ENCODE results near the gene RBM39.
"Not testable (repeated sequence)": the region's sequence is repeated elsewhere in the genome, so short reads cannot be mapped to it uniquely, and the experiment has no call there.

The RBM39 gene

DNA sequence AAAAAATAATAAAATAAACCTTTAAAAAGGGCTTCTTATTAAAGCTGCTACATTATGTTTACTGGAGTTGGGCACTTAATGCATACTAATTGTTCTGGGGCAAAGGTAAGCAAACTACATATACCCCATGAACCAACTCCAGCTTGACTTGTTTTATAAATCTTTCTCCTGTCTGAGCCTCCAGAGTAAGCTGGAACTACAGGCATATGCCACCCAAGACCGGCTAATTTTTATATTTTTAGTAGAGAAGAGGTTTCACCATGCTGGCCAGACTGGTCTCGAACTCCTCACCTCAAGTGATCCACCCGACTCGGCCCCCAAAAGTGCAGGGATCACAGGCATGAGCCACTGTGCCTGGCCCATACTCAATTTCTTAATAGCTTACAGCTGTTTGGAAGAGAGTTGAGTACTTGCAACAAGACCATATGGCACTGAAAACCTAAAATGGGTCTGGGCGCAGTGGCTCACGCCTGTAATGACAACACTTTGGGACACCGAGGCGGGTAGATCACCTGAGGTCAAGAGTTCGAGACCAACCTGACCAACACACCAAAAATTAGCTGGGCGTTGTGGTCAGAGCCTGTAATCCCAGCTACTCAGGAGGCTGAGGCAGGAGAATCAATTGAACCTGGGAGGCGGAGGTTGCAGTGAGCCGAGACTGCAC is 23.0 kb downstream of the RBM39 start:
- Histone ChIP-seq H4K20me1 (ENCODE audit: insufficient read depth) (peaks cover 36% of the 10 kb centered on the region), H3K4me2 (no peak overlapping the region), H3K9ac (no peak overlapping the region), H2AFZ (ENCODE audit: low read depth) (no peak overlapping the region), H3K27ac (no peak overlapping the region), H3K79me2 (ENCODE audit: insufficient read depth, low read depth) (peaks cover 96% of the 10 kb centered on the region), H3K27me3 (ENCODE audit: insufficient read depth, low read depth) (no peaks in the 10 kb centered on the region), H3K4me3 (IDR thresholded peaks at IDR 0.05; ENCODE audit: insufficient read depth, low read depth, low read length) (no peak overlapping the region), H3K4me1 (ENCODE audit: low read depth, poor library complexity, severe bottlenecking) (peaks cover 4% of the 10 kb centered on the region), H3K36me3 (ENCODE audit: insufficient read depth) (peaks cover 79% of the 10 kb centered on the region; the same call in 1 of the 2 replicates)
- TF ChIP-seq, protein P1, sequence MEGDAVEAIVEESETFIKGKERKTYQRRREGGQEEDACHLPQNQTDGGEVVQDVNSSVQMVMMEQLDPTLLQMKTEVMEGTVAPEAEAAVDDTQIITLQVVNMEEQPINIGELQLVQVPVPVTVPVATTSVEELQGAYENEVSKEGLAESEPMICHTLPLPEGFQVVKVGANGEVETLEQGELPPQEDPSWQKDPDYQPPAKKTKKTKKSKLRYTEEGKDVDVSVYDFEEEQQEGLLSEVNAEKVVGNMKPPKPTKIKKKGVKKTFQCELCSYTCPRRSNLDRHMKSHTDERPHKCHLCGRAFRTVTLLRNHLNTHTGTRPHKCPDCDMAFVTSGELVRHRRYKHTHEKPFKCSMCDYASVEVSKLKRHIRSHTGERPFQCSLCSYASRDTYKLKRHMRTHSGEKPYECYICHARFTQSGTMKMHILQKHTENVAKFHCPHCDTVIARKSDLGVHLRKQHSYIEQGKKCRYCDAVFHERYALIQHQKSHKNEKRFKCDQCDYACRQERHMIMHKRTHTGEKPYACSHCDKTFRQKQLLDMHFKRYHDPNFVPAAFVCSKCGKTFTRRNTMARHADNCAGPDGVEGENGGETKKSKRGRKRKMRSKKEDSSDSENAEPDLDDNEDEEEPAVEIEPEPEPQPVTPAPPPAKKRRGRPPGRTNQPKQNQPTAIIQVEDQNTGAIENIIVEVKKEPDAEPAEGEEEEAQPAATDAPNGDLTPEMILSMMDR (conservative IDR thresholded peaks at IDR 0.05; ENCODE audit: low read depth, low read length), result no peak

DNA sequence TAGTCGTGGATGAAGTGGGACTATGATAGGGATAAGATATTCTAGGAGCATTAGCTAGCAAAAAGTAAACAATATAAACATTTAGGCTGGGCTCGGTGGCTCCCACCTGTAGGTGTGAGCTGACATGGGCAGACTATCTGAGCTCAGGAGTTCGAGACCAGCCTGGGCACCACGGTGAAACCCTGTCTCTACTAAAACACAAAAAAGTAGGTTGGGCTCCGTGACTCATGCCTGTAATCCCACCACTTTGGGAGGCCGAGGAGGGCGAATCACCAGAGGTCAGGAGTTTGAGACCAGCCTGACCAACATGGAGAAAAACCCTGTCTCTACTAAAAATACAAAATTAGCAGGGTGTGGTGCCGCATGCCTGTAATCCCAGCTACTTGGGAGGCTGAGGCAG is 23.7 kb downstream of the RBM39 start:
- Histone ChIP-seq H3K36me3 (ENCODE audit: insufficient read depth) (peaks cover 77% of the 10 kb centered on the region; the same call in 1 of the 2 replicates), H4K20me1 (ENCODE audit: insufficient read depth) (peaks cover 31% of the 10 kb centered on the region), H3K79me2 (ENCODE audit: insufficient read depth, low read depth) (peaks cover 94% of the 10 kb centered on the region)
- not testable (repeated sequence) for H3K9ac ChIP-seq; H3K27me3 ChIP-seq (ENCODE audit: insufficient read depth, low read depth); H3K4me1 ChIP-seq (ENCODE audit: low read depth, poor library complexity, severe bottlenecking); H2AFZ ChIP-seq (ENCODE audit: low read depth); H3K4me3 ChIP-seq (IDR thresholded peaks at IDR 0.05; ENCODE audit: insufficient read depth, low read depth, low read length); H3K4me2 ChIP-seq; H3K27ac ChIP-seq

DNA sequence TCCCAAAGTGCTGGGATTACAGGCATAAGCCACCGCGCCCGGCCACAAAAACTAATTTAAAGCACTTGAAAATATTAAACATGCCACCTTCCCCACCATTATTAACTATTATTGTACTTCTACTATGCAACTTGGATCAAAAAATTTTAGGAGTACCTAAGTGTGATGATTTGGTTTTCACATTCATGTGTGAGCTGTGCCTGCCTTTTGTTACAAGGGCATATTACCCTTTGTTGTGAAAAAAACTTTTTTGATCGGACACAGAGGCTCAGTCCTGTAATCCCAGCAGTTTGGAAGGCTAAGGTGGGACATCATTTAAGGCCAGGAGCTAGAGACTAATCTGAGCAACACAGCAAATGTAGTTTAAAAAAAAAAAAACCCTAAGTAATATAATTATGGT is 25.7 kb downstream of the RBM39 start:
- Histone ChIP-seq H2AFZ (ENCODE audit: low read depth) (no peak overlapping the region), H3K36me3 (ENCODE audit: insufficient read depth) (peaks cover 77% of the 10 kb centered on the region; the same call in 1 of the 2 replicates), H3K9ac (no peak overlapping the region), H3K4me1 (ENCODE audit: low read depth, poor library complexity, severe bottlenecking) (peaks cover 10% of the 10 kb centered on the region), H3K4me2 (no peak overlapping the region), H3K27me3 (ENCODE audit: insufficient read depth, low read depth) (no peaks in the 10 kb centered on the region), H3K4me3 (IDR thresholded peaks at IDR 0.05; ENCODE audit: insufficient read depth, low read depth, low read length) (no peak overlapping the region), H3K79me2 (ENCODE audit: insufficient read depth, low read depth) (peaks cover 91% of the 10 kb centered on the region), H3K27ac (no peak overlapping the region), H4K20me1 (ENCODE audit: insufficient read depth) (peaks cover 24% of the 10 kb centered on the region; the same call in 1 of the 2 replicates)
- TF ChIP-seq, protein P1 (conservative IDR thresholded peaks at IDR 0.05; ENCODE audit: low read depth, low read length), result no peak

DNA sequence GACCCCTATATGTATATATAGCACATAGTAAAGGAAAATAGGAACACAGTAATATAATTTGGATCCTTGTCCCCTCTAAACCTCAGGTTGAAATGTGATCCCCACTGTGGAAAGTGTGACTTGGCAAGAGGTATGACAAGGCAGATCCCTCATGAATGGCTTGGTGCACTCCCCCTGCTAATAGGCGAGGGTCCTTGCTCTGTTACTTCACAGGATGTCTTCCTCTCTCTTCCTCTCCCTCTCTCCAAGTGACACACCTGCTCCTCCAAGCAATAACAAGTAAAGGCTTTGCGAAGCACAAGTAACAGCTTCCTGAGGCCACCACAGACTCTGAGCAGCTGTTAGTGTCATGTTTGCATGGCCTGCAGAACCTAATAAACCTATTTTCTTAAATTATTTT is 26.4 kb downstream of the RBM39 start:
- Histone ChIP-seq H4K20me1 (ENCODE audit: insufficient read depth) (peaks cover 25% of the 10 kb centered on the region; the same call in 1 of the 2 replicates), H2AFZ (ENCODE audit: low read depth) (no peak overlapping the region), H3K9ac (no peak overlapping the region), H3K4me2 (no peak overlapping the region), H3K27ac (no peak overlapping the region), H3K4me1 (ENCODE audit: low read depth, poor library complexity, severe bottlenecking) (peaks cover 10% of the 10 kb centered on the region), H3K36me3 (ENCODE audit: insufficient read depth) (peaks cover 75% of the 10 kb centered on the region; the same call in 1 of the 2 replicates), H3K27me3 (ENCODE audit: insufficient read depth, low read depth) (no peaks in the 10 kb centered on the region), H3K79me2 (ENCODE audit: insufficient read depth, low read depth) (peaks cover 91% of the 10 kb centered on the region), H3K4me3 (IDR thresholded peaks at IDR 0.05; ENCODE audit: insufficient read depth, low read depth, low read length) (no peak overlapping the region)
- TF ChIP-seq, protein P1 (conservative IDR thresholded peaks at IDR 0.05; ENCODE audit: low read depth, low read length), result no peak

DNA sequence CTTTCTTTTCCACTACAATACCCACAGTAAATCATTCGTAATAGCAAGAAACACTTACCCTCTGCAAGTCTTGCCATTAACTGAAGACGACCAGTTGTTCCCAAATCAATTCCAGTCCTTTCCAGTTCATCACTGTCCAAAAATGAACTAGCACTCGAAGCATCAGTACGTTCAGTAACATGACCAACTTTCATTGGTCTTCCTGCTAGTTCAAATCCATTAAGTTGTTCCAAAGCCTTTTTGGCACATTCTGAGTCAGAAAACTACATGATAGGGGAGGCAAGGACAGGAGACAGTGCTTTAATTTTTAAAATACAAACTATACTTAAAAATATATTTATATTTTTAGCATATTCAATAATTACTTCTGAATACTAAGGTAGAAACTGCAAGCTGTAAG is 27.9 kb downstream of the RBM39 start:
- Histone ChIP-seq H3K36me3 (ENCODE audit: insufficient read depth) (peaks cover 60% of the 10 kb centered on the region; the same call in 1 of the 2 replicates), H3K79me2 (ENCODE audit: insufficient read depth, low read depth) (peaks cover 91% of the 10 kb centered on the region), H3K27ac (no peak overlapping the region), H3K4me1 (ENCODE audit: low read depth, poor library complexity, severe bottlenecking) (peaks cover 7% of the 10 kb centered on the region), H4K20me1 (ENCODE audit: insufficient read depth) (peaks cover 17% of the 10 kb centered on the region), H3K27me3 (ENCODE audit: insufficient read depth, low read depth) (no peaks in the 10 kb centered on the region), H2AFZ (ENCODE audit: low read depth) (no peak overlapping the region), H3K9ac (no peak overlapping the region), H3K4me2 (no peak overlapping the region), H3K4me3 (IDR thresholded peaks at IDR 0.05; ENCODE audit: insufficient read depth, low read depth, low read length) (no peak overlapping the region)
- TF ChIP-seq, protein P1 (conservative IDR thresholded peaks at IDR 0.05; ENCODE audit: low read depth, low read length), result no peak

DNA sequence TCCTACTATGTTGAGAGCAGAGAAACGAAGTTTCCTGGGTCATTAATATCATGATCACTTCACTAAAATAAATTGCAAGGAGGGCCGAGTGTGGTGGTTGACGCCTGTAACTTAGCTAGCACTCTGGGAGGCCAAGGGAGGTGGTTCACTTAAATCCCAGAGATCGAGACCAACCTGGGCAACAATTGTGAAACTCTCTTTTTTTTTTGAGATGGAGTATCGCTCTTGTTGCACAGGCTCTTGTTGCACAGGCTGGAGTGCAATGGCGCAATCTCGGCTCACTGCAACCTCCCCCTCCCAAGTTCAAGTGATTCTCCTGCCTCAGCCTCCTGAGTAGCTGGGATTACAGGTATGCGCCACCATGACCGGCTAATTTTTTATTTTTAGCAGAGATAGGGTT is 28.9 kb downstream of the RBM39 start:
- H3K79me2 ChIP-seq (ENCODE audit: insufficient read depth, low read depth), result peaks cover 91% of the 10 kb centered on the region
- not testable (repeated sequence) for H3K4me3 ChIP-seq (IDR thresholded peaks at IDR 0.05; ENCODE audit: insufficient read depth, low read depth, low read length); H2AFZ ChIP-seq (ENCODE audit: low read depth); H3K9ac ChIP-seq; H3K27ac ChIP-seq; H3K27me3 ChIP-seq (ENCODE audit: insufficient read depth, low read depth); H3K4me1 ChIP-seq (ENCODE audit: low read depth, poor library complexity, severe bottlenecking); H3K4me2 ChIP-seq
- H4K20me1 ChIP-seq (ENCODE audit: insufficient read depth), result peaks cover 14% of the 10 kb centered on the region
- H3K36me3 ChIP-seq (ENCODE audit: insufficient read depth), result peaks cover 63% of the 10 kb centered on the region; the same call in 1 of the 2 replicates

Measured in KMS-11 (cell line).